Measurements from ENCODE around the gene PDE6D.

Gene PDE6D

GRCh38 chr2:231780909-231781797 is at the start of gene PDE6D:
Gene PDE6D (minus strand): TSS chr2:231781282. CDS start chr2:231781114, 168 bp downstream.
- Histone ChIP-seq H3K9me3 (ENCODE audit: insufficient read depth, low read length) (no peaks in the 10 kb centered on the region), H3K4me1 (ENCODE audit: low read length) (peaks cover 25% of the 10 kb centered on the region), H3K27me3 (ENCODE audit: low read depth, low read length) (no peaks in the 10 kb centered on the region), H3K36me3 (replicated peaks; ENCODE audit: low read depth, low read length) (peaks cover 3% of the 10 kb centered on the region), H4K20me1 (ENCODE audit: insufficient read depth, low read length) (peaks cover 3% of the 10 kb centered on the region; the same call in 1 of the 2 replicates), H3K79me2 (ENCODE audit: low read length) (peaks cover 25% of the 10 kb centered on the region), H3K9ac (ENCODE audit: low read length) (peak within 1 kb of the TSS; percentile 74), H3K4me2 (ENCODE audit: low read length) (peak within 1 kb of the TSS; percentile 95), H3K4me3 (ENCODE audit: low read length) (peak within 1 kb of the TSS; percentile 95), H2AFZ (ENCODE audit: low read depth, low read length) (peak within 1 kb of the TSS; percentile 89), H3K27ac (ENCODE audit: low read length) (peak within 1 kb of the TSS; percentile 69)
- TF ChIP-seq CTCF (IDR thresholded peaks at IDR 0.05; ENCODE audit: low read depth, low read length) (no peak), EZH2phosphoT487 (IDR thresholded peaks at IDR 0.05; ENCODE audit: low read depth) (no peak)

GRCh38 chr2:231821908-231822307 is 40.8 kb upstream of the PDE6D start:
- H3K4me2 ChIP-seq (ENCODE audit: low read length) = no peak overlapping the region
- TF ChIP-seq CTCF (IDR thresholded peaks at IDR 0.05; ENCODE audit: low read depth, low read length) (no peak), EZH2phosphoT487 (IDR thresholded peaks at IDR 0.05; ENCODE audit: low read depth) (no peak)

DNA sequence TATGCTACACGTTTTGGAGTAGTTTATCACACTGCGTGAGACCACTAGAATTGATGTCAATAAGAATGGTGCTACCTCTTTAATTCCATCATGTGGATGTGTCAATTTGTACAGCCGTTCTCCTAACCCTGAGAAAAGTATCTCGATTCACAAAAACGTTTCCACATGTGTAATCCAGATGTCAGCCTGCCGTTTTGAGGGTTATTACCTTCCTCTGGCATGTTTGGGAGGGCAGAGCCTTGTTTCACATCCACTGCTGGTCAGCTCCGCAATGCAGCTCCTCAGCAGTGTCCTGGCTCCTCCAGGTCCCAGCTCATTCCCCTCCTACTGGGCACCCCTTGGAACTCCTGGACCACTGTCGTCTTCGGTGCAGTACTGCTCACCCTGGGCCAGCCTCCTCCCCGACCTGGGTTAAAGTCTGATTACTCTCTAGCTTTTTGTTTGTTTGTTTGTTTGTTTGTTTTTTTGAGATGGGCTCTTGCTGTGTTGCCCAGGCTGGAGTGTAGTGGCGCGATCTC is 39.8 kb upstream of the PDE6D start:
- Histone ChIP-seq H3K36me3 (replicated peaks; ENCODE audit: low read depth, low read length) (no peaks in the 10 kb centered on the region), H3K4me3 (ENCODE audit: low read length) (no peak overlapping the region), H3K27ac (ENCODE audit: low read length) (no peak overlapping the region), H4K20me1 (ENCODE audit: insufficient read depth, low read length) (no peaks in the 10 kb centered on the region), H3K79me2 (ENCODE audit: low read length) (no peaks in the 10 kb centered on the region), H2AFZ (ENCODE audit: low read depth, low read length) (no peak overlapping the region), H3K27me3 (ENCODE audit: low read depth, low read length) (no peaks in the 10 kb centered on the region), H3K9me3 (ENCODE audit: insufficient read depth, low read length) (no peaks in the 10 kb centered on the region), H3K9ac (ENCODE audit: low read length) (no peak overlapping the region), H3K4me2 (ENCODE audit: low read length) (no peak overlapping the region), H3K4me1 (ENCODE audit: low read length) (no peaks in the 10 kb centered on the region)
- TF ChIP-seq CTCF (IDR thresholded peaks at IDR 0.05; ENCODE audit: low read depth, low read length) (no peak), EZH2phosphoT487 (IDR thresholded peaks at IDR 0.05; ENCODE audit: low read depth) (no peak)

More at GRCh38 chr2:231821908-231822307, 40.8 kb upstream of the PDE6D start:
- no peaks in the 10 kb centered on the region for H3K9me3 ChIP-seq (ENCODE audit: insufficient read depth, low read length)
- no peaks in the 10 kb centered on the region for H3K27me3 ChIP-seq (ENCODE audit: low read depth, low read length)
- H3K36me3 ChIP-seq (replicated peaks; ENCODE audit: low read depth, low read length) = no peaks in the 10 kb centered on the region
- H2AFZ ChIP-seq (ENCODE audit: low read depth, low read length) = no peak overlapping the region
- no peaks in the 10 kb centered on the region for H3K79me2 ChIP-seq (ENCODE audit: low read length)
- no peaks in the 10 kb centered on the region for H4K20me1 ChIP-seq (ENCODE audit: insufficient read depth, low read length)
- no peak overlapping the region for H3K4me3 ChIP-seq (ENCODE audit: low read length)
- H3K4me1 ChIP-seq (ENCODE audit: low read length) = no peaks in the 10 kb centered on the region
- no peak overlapping the region for H3K27ac ChIP-seq (ENCODE audit: low read length)
- no peak overlapping the region for H3K9ac ChIP-seq (ENCODE audit: low read length)

GRCh38 chr2:231819447-231820042 is 38.5 kb upstream of the PDE6D start:
- no peak overlapping the region for H3K4me3 ChIP-seq (ENCODE audit: low read length)
- H3K36me3 ChIP-seq (replicated peaks; ENCODE audit: low read depth, low read length) = no peaks in the 10 kb centered on the region
- H4K20me1 ChIP-seq (ENCODE audit: insufficient read depth, low read length) = no peaks in the 10 kb centered on the region
- no peak overlapping the region for H2AFZ ChIP-seq (ENCODE audit: low read depth, low read length)
- H3K4me2 ChIP-seq (ENCODE audit: low read length) = no peak overlapping the region
- TF ChIP-seq CTCF (IDR thresholded peaks at IDR 0.05; ENCODE audit: low read depth, low read length) = no peak
- no peak for TF ChIP-seq EZH2phosphoT487 (IDR thresholded peaks at IDR 0.05; ENCODE audit: low read depth)
- no peak overlapping the region for H3K27ac ChIP-seq (ENCODE audit: low read length)
- no peak overlapping the region for H3K9ac ChIP-seq (ENCODE audit: low read length)
- H3K9me3 ChIP-seq (ENCODE audit: insufficient read depth, low read length) = no peaks in the 10 kb centered on the region
- H3K27me3 ChIP-seq (ENCODE audit: low read depth, low read length) = no peaks in the 10 kb centered on the region
- H3K4me1 ChIP-seq (ENCODE audit: low read length) = no peaks in the 10 kb centered on the region
- no peaks in the 10 kb centered on the region for H3K79me2 ChIP-seq (ENCODE audit: low read length)

All from OCI-LY3 (cell line).